ENCODE results near the gene DMD.

DNA sequence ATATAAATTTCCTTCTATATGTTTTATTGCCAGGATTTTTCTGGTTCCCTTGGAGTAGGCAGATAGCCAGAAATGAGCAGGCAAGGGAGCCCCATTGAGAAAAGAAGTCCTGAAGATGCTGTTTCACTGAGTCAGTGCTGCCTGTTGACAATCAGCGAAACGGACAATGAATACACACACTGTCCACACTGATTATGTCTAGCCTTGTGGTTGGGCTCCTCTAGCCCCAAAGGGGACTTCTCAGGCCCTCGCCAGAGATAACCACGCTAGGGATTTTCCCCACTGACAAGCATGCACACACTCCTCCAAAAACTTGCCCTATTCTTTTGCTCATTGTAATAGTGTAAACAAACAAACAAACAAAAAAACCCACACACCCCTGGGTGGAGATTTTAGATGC, 369.3 kb downstream of the DMD start:
- TF ChIP-seq, protein P1, sequence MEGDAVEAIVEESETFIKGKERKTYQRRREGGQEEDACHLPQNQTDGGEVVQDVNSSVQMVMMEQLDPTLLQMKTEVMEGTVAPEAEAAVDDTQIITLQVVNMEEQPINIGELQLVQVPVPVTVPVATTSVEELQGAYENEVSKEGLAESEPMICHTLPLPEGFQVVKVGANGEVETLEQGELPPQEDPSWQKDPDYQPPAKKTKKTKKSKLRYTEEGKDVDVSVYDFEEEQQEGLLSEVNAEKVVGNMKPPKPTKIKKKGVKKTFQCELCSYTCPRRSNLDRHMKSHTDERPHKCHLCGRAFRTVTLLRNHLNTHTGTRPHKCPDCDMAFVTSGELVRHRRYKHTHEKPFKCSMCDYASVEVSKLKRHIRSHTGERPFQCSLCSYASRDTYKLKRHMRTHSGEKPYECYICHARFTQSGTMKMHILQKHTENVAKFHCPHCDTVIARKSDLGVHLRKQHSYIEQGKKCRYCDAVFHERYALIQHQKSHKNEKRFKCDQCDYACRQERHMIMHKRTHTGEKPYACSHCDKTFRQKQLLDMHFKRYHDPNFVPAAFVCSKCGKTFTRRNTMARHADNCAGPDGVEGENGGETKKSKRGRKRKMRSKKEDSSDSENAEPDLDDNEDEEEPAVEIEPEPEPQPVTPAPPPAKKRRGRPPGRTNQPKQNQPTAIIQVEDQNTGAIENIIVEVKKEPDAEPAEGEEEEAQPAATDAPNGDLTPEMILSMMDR (IDR thresholded peaks at IDR 0.05; ENCODE audit: insufficient read depth, low read depth, low read length): no peak
- TF ChIP-seq EZH2 (IDR thresholded peaks at IDR 0.05; ENCODE audit: insufficient read depth, low read length): no peak

All from astrocyte (in vitro differentiated cells and primary cell).